IMR-90 (cell line): Measurements from ENCODE around the gene PHIP. TPM values are rescaled to one million over a fixed set of nuclear protein-coding genes. Genes with fewer than 3 reads are reported as not detected.

Experiments
- ATAC-seq: fragments of 200-7000 bp; cut with Tn5 transposase; 2 replicates; pipeline ENCODE4 v1.9.1; 2020; ENCODE audit warnings: low read depth, mild to moderate bottlenecking, moderate library complexity
- BruUV-seq: library from RNA; stranded (reverse); fragments of 400-500 nt; replicated peaks from 2 replicates; lab custom pipeline; 2021; lab: Mats Ljungman, UMichigan
- CTCF ChIA-PET: fragments of 300-600 bp; formaldehyde crosslinking; extraction: SDS; loops from one replicate; lab custom pipeline; 2021; ENCODE audit warnings: antibody characterized with exemption; lab: Yijun Ruan, JAX
- POLR2A ChIA-PET: fragments of 300-600 bp; sonication (Branson Sonifier 250); formaldehyde crosslinking; loops from one replicate; lab custom pipeline; 2022; ENCODE audit warnings: antibody characterized with exemption; ENCODE audit not compliant: unreplicated experiment; lab: Charles Lee
- DNase-seq: peaks from one replicate; pipeline ENCODE4 v3.0.0; 2013
- H2AFZ ChIP-seq: replicated peaks from 2 replicates; pipeline ENCODE3; 2013; ENCODE audit warnings: low read length, mild to moderate bottlenecking; ENCODE audit not compliant: poor library complexity
- H2AK5ac ChIP-seq: 2 replicates; pipeline ENCODE4 v1.6.1; 2013; ENCODE audit warnings: low read depth, low read length, inconsistent platforms
- H2AK9ac ChIP-seq: replicated peaks from 2 replicates; pipeline ENCODE3; 2013; ENCODE audit warnings: mild to moderate bottlenecking, low read depth, low read length, moderate library complexity; ENCODE audit not compliant: poor library complexity
- H2BK120ac ChIP-seq: 2 replicates; pipeline ENCODE4 v1.6.1; 2013; ENCODE audit warnings: low read depth, low read length, inconsistent platforms
- H2BK15ac ChIP-seq: 3 replicates; pipeline ENCODE4 v1.6.1; 2013; ENCODE audit warnings: low read depth, low read length, inconsistent platforms
- H2BK20ac ChIP-seq: 2 replicates; pipeline ENCODE4 v1.6.1; 2013; ENCODE audit warnings: low read depth, mild to moderate bottlenecking, inconsistent platforms, low read length, moderate library complexity
- H2BK5ac ChIP-seq: 2 replicates; pipeline ENCODE4 v1.6.1; 2013; ENCODE audit warnings: mild to moderate bottlenecking, low read depth, low read length, inconsistent platforms; ENCODE audit not compliant: poor library complexity, severe bottlenecking
- H3K14ac ChIP-seq: replicated peaks from 2 replicates; pipeline ENCODE4 v1.6.1; 2013; ENCODE audit warnings: low read depth, low read length, inconsistent platforms
- H3K18ac ChIP-seq: 2 replicates; pipeline ENCODE4 v1.6.1; 2013; ENCODE audit warnings: low read depth, low read length, control low read depth
- H3K23ac ChIP-seq: 2 replicates; pipeline ENCODE4 v1.6.1; 2013; ENCODE audit warnings: low read depth, low read length, inconsistent platforms
- H3K27ac ChIP-seq: 2 replicates; pipeline ENCODE4 v1.5.1; 2013; ENCODE audit warnings: mild to moderate bottlenecking, control low read depth, low read length; ENCODE audit not compliant: insufficient read depth
- H3K27me3 ChIP-seq: 2 replicates; pipeline ENCODE4 v1.6.1; 2013; ENCODE audit warnings: low read length; ENCODE audit not compliant: control insufficient read depth, insufficient read depth
- H3K36me3 ChIP-seq: 2 replicates; pipeline ENCODE4 v1.6.1; 2013; ENCODE audit warnings: low read length, mixed read lengths; ENCODE audit not compliant: control insufficient read depth, insufficient read depth
- H3K4ac ChIP-seq: 2 replicates; pipeline ENCODE4 v1.6.1; 2013; ENCODE audit warnings: low read depth, low read length, inconsistent platforms
- H3K4me1 ChIP-seq: 2 replicates; pipeline ENCODE4 v1.6.1; 2013; ENCODE audit warnings: low read length, mixed read lengths; ENCODE audit not compliant: control insufficient read depth, insufficient read depth
- H3K4me2 ChIP-seq: 2 replicates; pipeline ENCODE4 v1.6.1; 2013; ENCODE audit warnings: low read depth, mild to moderate bottlenecking, control low read depth, low read length, moderate library complexity
- H3K4me3 ChIP-seq: 2 replicates; pipeline ENCODE4 v1.5.1; 2013; ENCODE audit warnings: low read depth, mild to moderate bottlenecking, control low read depth, low read length, moderate library complexity; ENCODE audit not compliant: insufficient read depth
- H3K56ac ChIP-seq: 2 replicates; pipeline ENCODE4 v1.6.1; 2013; ENCODE audit warnings: low read length, inconsistent platforms; ENCODE audit not compliant: insufficient read depth; ENCODE audit errors: extremely low read depth
- H3K79me1 ChIP-seq, 2 experiments: 2 replicates each; pipeline ENCODE4 v1.6.1; 2013; ENCODE audit warnings: low read length in 2 of 2, inconsistent platforms in 1 of 2, low read depth in 1 of 2
- H3K9ac ChIP-seq: 2 replicates; pipeline ENCODE4 v1.6.1; 2013; ENCODE audit warnings: low read depth, low read length, control low read depth
- H3K9me1 ChIP-seq: 2 replicates; pipeline ENCODE4 v1.6.1; 2013; ENCODE audit warnings: low read length, inconsistent platforms; ENCODE audit not compliant: insufficient read depth
- H3K9me3 ChIP-seq: 2 replicates; pipeline ENCODE4 v1.6.1; 2013; ENCODE audit warnings: low read length; ENCODE audit not compliant: control insufficient read depth, insufficient read depth
- H4K20me1 ChIP-seq: 2 replicates; pipeline ENCODE4 v1.6.1; 2013; ENCODE audit warnings: low read length, inconsistent platforms; ENCODE audit not compliant: insufficient read depth
- H4K5ac ChIP-seq: 2 replicates; pipeline ENCODE4 v1.6.1; 2013; ENCODE audit warnings: mild to moderate bottlenecking, low read depth, low read length, control low read depth
- H4K8ac ChIP-seq, 2 experiments: 2 replicates each; pipeline ENCODE4 v1.6.1; 2013; ENCODE audit warnings: low read depth in 2 of 2, low read length in 2 of 2, control low read depth in 1 of 2, inconsistent platforms in 1 of 2
- H4K91ac ChIP-seq: 2 replicates; pipeline ENCODE4 v1.6.1; 2013; ENCODE audit warnings: low read depth, low read length, inconsistent platforms; ENCODE audit not compliant: insufficient read depth
- ELK1 ChIP-seq: fragments of 150-350 bp; IDR thresholded peaks from 2 replicates; pipeline ENCODE4 v1.6.1; 2016; ENCODE audit warnings: low read depth, mild to moderate bottlenecking, low read length, moderate library complexity, borderline replicate concordance
- FOS ChIP-seq: fragments of 150-350 bp; IDR thresholded peaks from 2 replicates; pipeline ENCODE4 v1.6.1; 2016; ENCODE audit warnings: low read depth, low read length
- MXI1 ChIP-seq: IDR thresholded peaks from 2 replicates; pipeline ENCODE4 v1.6.1; 2012; ENCODE audit warnings: low read depth, mild to moderate bottlenecking, low read length, moderate library complexity, borderline replicate concordance
- NFE2L2 ChIP-seq: fragments of 150-350 bp; IDR thresholded peaks from 2 replicates; pipeline ENCODE4 v1.6.1; 2016; ENCODE audit warnings: low read depth, mild to moderate bottlenecking, low read length
- POLR2A ChIP-seq: IDR thresholded peaks from 2 replicates; pipeline ENCODE4 v1.6.1; 2012; ENCODE audit warnings: mild to moderate bottlenecking, low read depth, low read length
- RCOR1 ChIP-seq: IDR thresholded peaks from 2 replicates; pipeline ENCODE4 v1.6.1; 2012; ENCODE audit warnings: mild to moderate bottlenecking, low read length, improper control_type of control experiment; ENCODE audit not compliant: insufficient replicate concordance
- RFX5 ChIP-seq: IDR thresholded peaks from 2 replicates; pipeline ENCODE4 v1.8.0; 2012; ENCODE audit warnings: low read depth, mild to moderate bottlenecking, low read length, moderate library complexity
- WGBS, 2 experiments: methylation state at CpG; one replicate each; pipeline versions ENCODE4 v1.1.5 to v1.1.7; 2013; ENCODE audit warnings: missing lambda C conversion rate in 2 of 2; ENCODE audit not compliant: insufficient read length in 1 of 2; ENCODE audit errors: extremely low coverage in 2 of 2; 5-methylcytosine and 5-hydroxymethylcytosine counted together
- dilution Hi-C: fragments of 300-500 bp; cut with HindIII; formaldehyde crosslinking; loops from one replicate; pipeline ENCODE4 v1.14.3; 2018; ENCODE audit warnings: low sequenced_read_pairs; ENCODE audit not compliant: unreplicated experiment
- in situ Hi-C: fragments of 300-500 bp; cut with MboI; formaldehyde crosslinking; loops from 3 replicates; pipeline ENCODE4 v1.14.3; 2019; ENCODE audit warnings: low sequenced_read_pairs, inconsistent platforms, mixed read lengths
- intact Hi-C: fragments of 100-400 bp; cut with micrococcal nuclease; formaldehyde crosslinking; loops from 2 replicates; pipeline ENCODE4 v1.10.0; 2022
- polyA plus RNA-seq, 3 experiments: library from polyadenylated mRNA; depleted of rRNA; stranded (reverse); fragments of >200 nt; gene quantifications; 2 replicates each; pipeline ENCODE4 v1.2.3, GENCODE V29; 2012; ENCODE audit warnings: low replicate concordance in 1 of 3
- total RNA-seq: library from RNA; depleted of rRNA; stranded (reverse); fragments of >200 nt; gene quantifications from 2 replicates; pipeline ENCODE4 v1.2.3, GENCODE V29; 2012

PHIP gene
- total and polyA plus RNA-seq, 2 of the 4 experiments (the other 2 are of a cell fraction): 3.4 to 20.4 TPM

DNA sequence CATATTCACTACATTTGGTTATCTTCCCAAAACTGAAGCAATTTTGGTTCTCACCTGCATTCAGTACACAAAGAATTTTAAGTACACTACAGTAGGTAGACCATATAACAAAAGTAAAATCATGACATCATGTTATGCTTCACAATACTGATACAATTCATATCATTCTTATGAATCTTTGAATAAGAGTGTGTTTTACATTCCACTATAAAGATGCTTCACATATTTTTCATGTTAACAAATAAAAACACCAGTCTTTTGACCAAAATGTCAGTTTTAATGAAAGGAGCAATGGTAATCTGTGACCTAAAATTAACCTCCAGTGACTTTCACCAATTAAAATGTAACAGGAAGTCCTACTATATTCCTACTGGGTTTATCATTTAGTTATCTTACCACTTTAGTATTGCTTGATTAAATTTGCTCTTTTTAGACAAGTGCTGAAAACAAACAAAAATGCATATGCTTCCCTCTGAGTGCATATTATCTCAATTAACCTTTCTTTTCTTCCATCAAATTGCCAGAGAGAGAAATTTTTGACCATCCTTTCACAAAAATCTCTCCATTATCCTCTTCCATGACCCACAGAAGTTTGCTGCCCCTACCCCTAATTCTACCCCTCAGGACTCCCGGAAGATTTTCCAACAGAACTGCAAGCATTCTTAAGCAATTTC, 49.3 kb downstream of the PHIP start:
- H3K27me3 ChIP-seq: no peaks in the 10 kb centered on the region
- H2BK20ac ChIP-seq: no peak overlapping the region
- H2BK5ac ChIP-seq: no peak overlapping the region
- no peak overlapping the region for H2AK5ac ChIP-seq
- no peak overlapping the region for H2AK9ac ChIP-seq
- H3K14ac ChIP-seq: no peak overlapping the region
- H3K4me1 ChIP-seq: peaks cover 4% of the 10 kb centered on the region
- no peak for TF ChIP-seq ELK1
- no peak for TF ChIP-seq RCOR1
- TF ChIP-seq MXI1: no peak
- no peak for TF ChIP-seq POLR2A
- TF ChIP-seq RFX5: no peak
- TF ChIP-seq FOS: no peak
- TF ChIP-seq NFE2L2: no peak
- H3K27ac ChIP-seq: no peak overlapping the region
- H2AFZ ChIP-seq: no peak overlapping the region
- no CpG with 5 or more reads among the region's 1 CpG for WGBS, 2 experiments
- peaks cover 15 to 17% of the 10 kb centered on the region in 2 experiments for H3K79me1 ChIP-seq
- H3K23ac ChIP-seq: no peak overlapping the region
- H3K36me3 ChIP-seq: peaks cover 2% of the 10 kb centered on the region; the same call in 1 of the 2 replicates
- H3K4ac ChIP-seq: no peak overlapping the region
- H3K4me3 ChIP-seq: no peak overlapping the region
- H3K9ac ChIP-seq: no peak overlapping the region
- no peak overlapping the region for H3K56ac ChIP-seq
- no peak overlapping the region for H3K18ac ChIP-seq
- DNase-seq (no peak), ATAC-seq (no peak)
- H2BK15ac ChIP-seq: no peak overlapping the region
- no TSS peak for BruUV-seq
- H4K5ac ChIP-seq: no peak overlapping the region
- in situ Hi-C loops (no loop called here), intact Hi-C loops (no loop called here), dilution Hi-C loops (no loop called here)
- H4K8ac ChIP-seq: no peak overlapping the region
- ChIA-PET POLR2A (no interaction called here), CTCF (no interaction called here)
- H3K4me2 ChIP-seq: no peak overlapping the region
- H4K91ac ChIP-seq: no peak overlapping the region
- peaks cover 9% of the 10 kb centered on the region; the same call in 1 of the 2 replicates for H4K20me1 ChIP-seq
- peaks cover 2% of the 10 kb centered on the region; the same call in 1 of the 2 replicates for H3K9me1 ChIP-seq
- H2BK120ac ChIP-seq: no peak overlapping the region
- no peaks in the 10 kb centered on the region for H3K9me3 ChIP-seq
